ENCODE data around the gene RNF2.

GRCh38 chr1:185038813-185039376 is 6.5 kb upstream of the RNF2 start:
- TF ChIP-seq CTCF (IDR thresholded peaks at IDR 0.05 in 8 of 11, conservative IDR thresholded peaks at IDR 0.05 in 3 of 11) (no peak), POLR2A (IDR thresholded peaks at IDR 0.05) (no peak)
